ENCODE results near the gene KRT20.
"Not testable (repeated sequence)": the region's sequence is repeated elsewhere in the genome, so short reads cannot be mapped to it uniquely, and the experiment has no call there.

Gene KRT20

DNA sequence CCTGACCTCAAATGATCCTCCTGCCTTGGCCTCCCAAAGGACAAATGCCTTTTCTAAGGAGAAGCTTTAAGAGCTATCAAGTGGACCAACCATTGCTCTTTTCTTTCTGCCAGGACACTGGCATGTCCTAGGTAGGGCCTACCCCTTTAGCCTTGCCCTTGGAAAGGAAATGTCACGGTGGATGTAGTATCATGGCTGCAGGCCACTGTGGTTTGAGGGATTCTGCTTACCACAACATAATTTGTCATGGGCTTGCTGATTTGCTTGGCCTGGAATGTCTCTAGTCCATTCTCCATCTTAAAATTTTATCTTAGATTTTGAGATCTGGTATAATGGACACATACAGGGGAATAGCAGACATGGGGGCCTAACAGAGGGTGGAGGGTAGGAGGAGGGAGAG, 6.0 kb downstream of the KRT20 start:
- Mint-ChIP-seq H3K36me3 (ENCODE audit: low read depth) (no peaks in the 10 kb centered on the region), H3K9me3 (no peaks in the 10 kb centered on the region), H3K4me3 (no peak overlapping the region), H3K4me1 (ENCODE audit: low read depth) (no peaks in the 10 kb centered on the region), H3K27ac (no peak overlapping the region), H3K27me3 (ENCODE audit: low read depth) (peaks cover 15% of the 10 kb centered on the region)
- no peak for DNase-seq (ENCODE audit: low spot score)

DNA sequence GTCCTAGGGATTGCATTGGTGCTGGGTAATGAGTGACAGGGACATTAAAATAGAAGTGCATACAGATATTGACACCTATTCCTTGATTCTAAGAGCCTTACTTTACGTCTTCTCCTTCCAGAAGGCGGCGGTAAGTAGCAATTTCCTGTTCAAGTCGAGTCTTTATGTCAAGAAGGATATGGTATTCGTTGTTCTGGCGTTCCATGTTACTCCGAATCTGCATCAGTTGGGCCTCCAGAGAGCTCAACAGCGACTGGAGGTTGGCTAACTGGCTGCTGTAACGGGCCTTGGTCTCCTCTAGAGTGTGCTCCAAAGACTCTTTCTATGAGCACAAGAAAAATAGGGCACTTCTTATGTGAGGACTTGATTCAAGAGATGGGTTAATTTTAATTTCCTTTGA, 7.0 kb downstream of the KRT20 start:
- Mint-ChIP-seq H3K9me3 (no peaks in the 10 kb centered on the region), H3K36me3 (ENCODE audit: low read depth) (no peaks in the 10 kb centered on the region), H3K4me1 (ENCODE audit: low read depth) (no peaks in the 10 kb centered on the region), H3K4me3 (no peak overlapping the region), H3K27me3 (ENCODE audit: low read depth) (peaks cover 10% of the 10 kb centered on the region), H3K27ac (no peak overlapping the region)
- no peak for DNase-seq (ENCODE audit: low spot score)

DNA sequence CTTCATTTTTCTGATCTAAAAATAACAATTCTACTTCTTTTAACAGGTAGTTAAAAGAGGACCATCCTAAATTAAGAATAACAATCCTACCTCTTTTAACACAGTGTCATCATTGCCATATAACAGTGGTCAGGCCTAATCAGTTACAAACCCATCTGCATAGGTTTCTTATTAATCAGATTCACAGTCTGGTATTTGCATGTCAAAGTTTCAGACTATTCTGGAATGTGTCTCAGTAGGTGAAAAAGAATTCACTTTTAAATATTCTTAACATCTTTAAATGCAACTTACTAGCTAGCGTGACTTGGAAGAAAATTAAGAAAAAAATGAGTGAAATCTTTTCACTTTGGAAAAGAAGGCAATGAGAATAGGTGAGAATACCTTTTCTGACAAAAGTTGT, 11.2 kb downstream of the KRT20 start:
- Mint-ChIP-seq H3K4me3 (no peak overlapping the region), H3K27ac (no peak overlapping the region), H3K36me3 (ENCODE audit: low read depth) (no peaks in the 10 kb centered on the region), H3K9me3 (no peaks in the 10 kb centered on the region), H3K4me1 (ENCODE audit: low read depth) (no peaks in the 10 kb centered on the region), H3K27me3 (ENCODE audit: low read depth) (peaks cover 24% of the 10 kb centered on the region)
- DNase-seq (ENCODE audit: low spot score): no peak

DNA sequence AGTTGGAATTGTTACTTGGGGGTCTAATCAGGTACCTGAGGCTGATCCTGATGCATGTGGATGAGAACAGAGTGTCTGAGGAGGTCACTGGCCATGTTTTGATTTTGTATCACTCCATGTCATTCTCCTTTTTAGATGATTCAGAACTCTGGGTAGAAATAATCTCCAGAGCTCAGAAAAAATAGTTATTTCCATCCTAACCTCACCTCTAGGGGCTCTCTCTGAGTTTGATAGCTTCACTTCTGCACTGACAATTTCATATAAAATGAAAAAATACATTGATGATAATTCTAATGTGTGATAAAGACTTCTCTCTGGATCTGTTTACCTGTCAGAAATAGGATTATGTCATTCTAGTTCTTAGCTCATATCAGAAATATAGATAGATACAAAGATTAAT, 11.8 kb downstream of the KRT20 start:
- H3K9me3 Mint-ChIP-seq: no peaks in the 10 kb centered on the region
- no peak overlapping the region for H3K4me3 Mint-ChIP-seq
- H3K4me1 Mint-ChIP-seq (ENCODE audit: low read depth): no peaks in the 10 kb centered on the region
- no peak overlapping the region for H3K27ac Mint-ChIP-seq
- H3K36me3 Mint-ChIP-seq (ENCODE audit: low read depth): no peaks in the 10 kb centered on the region
- H3K27me3 Mint-ChIP-seq (ENCODE audit: low read depth): peaks cover 25% of the 10 kb centered on the region
- DNase-seq (ENCODE audit: low spot score): no peak

DNA sequence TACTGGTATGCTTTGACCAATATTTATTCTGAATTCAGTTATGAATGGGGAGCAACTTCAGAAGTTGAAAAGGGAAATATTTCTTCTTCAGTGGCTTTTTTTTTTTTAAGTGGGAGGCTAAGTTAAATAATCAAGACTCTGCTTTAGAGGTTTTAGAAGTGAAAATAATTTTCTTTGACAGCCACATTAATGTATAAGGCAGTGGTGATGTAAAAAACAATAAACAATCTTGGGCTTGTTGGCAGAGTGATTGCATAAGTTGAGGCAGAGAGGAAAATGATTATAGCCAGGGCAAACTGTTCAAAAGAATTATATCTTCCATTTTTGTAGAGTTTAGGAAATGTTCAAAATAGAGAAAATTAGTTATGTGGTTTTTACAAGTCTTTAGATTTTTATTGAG, 12.6 kb downstream of the KRT20 start:
- no peaks in the 10 kb centered on the region for H3K9me3 Mint-ChIP-seq
- no peaks in the 10 kb centered on the region for H3K4me1 Mint-ChIP-seq (ENCODE audit: low read depth)
- DNase-seq (ENCODE audit: low spot score): no peak
- H3K4me3 Mint-ChIP-seq: no peak overlapping the region
- peaks cover 26% of the 10 kb centered on the region for H3K27me3 Mint-ChIP-seq (ENCODE audit: low read depth)
- no peak overlapping the region for H3K27ac Mint-ChIP-seq
- no peaks in the 10 kb centered on the region for H3K36me3 Mint-ChIP-seq (ENCODE audit: low read depth)

DNA sequence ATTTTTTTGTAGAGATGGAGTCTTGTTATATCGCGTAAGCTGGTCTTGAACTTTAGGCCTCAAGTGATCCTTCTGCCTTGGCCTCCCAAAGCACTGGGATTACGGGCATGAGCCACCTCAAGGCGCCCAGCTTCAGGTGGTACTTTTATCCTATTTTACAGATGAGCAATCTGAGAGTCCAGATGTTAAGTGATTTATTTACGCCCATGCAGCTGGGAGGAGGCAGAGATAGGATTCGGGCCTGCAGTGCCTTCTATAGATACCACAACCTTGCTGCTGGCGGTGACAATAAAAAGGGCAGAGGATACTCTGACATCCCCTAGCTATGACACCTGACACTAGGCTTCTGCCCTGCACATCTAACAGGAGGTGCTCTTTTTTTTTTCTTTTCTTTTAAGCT, 13.7 kb downstream of the KRT20 start:
- Mint-ChIP-seq H3K9me3 (no peaks in the 10 kb centered on the region), H3K4me3 (no peak overlapping the region), H3K27ac (no peak overlapping the region), H3K4me1 (ENCODE audit: low read depth) (no peaks in the 10 kb centered on the region), H3K36me3 (ENCODE audit: low read depth) (no peaks in the 10 kb centered on the region), H3K27me3 (ENCODE audit: low read depth) (peaks cover 30% of the 10 kb centered on the region)
- DNase-seq (ENCODE audit: low spot score): no peak

DNA sequence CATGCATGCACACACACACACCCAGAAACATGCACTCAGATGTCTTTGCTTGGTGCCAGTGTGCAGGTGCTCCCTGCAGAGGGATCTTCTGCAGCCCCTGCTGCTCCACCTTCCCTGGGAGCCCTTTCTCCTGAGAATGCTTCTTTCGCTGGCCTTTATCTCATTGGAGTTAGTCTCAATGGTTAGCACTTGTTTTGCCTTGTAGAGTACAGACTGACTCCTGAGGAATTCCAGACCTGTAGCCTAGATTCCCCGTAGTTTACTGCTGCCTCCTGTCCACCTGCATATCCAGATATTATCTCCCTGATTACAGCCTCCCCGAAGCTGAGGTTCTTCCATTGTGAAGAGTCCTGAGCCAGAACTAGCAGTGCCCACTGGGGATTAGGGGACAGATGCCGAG, 14.9 kb downstream of the KRT20 start:
- H3K36me3 Mint-ChIP-seq (ENCODE audit: low read depth): no peaks in the 10 kb centered on the region
- H3K27ac Mint-ChIP-seq: no peak overlapping the region
- no peaks in the 10 kb centered on the region for H3K9me3 Mint-ChIP-seq
- H3K27me3 Mint-ChIP-seq (ENCODE audit: low read depth): peaks cover 28% of the 10 kb centered on the region
- no peak for DNase-seq (ENCODE audit: low spot score)
- H3K4me1 Mint-ChIP-seq (ENCODE audit: low read depth): no peaks in the 10 kb centered on the region
- H3K4me3 Mint-ChIP-seq: no peak overlapping the region

DNA sequence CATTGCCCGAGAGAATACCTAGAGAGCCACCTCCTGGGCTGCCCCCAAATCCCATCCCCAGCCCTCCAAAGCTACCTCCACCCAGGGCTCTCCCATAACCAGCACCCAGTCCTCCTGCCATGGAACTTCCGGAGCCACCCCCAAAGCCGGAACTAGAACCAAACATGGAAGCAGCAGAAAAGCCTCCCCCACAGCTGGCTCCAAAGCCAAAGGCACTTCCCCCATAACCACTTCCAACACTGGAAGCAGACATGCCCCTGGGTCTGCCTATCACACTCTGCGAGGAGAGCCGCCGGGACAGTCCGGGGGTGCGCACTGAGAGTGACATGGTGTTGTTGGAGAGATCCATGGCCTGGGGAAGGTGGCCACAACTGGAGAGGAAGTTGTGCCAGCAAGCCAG, 18.2 kb downstream of the KRT20 start, which contains the start of gene KRT12:
KRT12 (minus strand) TSS at position 386 of the 400 bp plus-strand sequence; CDS start at position 349, 37 bp downstream.
- Mint-ChIP-seq H3K27me3 (ENCODE audit: low read depth) (peaks cover 17% of the 10 kb centered on the region), H3K27ac (no peak within 1 kb of the TSS), H3K36me3 (ENCODE audit: low read depth) (no peaks in the 10 kb centered on the region), H3K4me1 (ENCODE audit: low read depth) (no peaks in the 10 kb centered on the region), H3K4me3 (no peak within 1 kb of the TSS), H3K9me3 (no peaks in the 10 kb centered on the region)
- DNase-seq (ENCODE audit: low spot score): no peak

DNA sequence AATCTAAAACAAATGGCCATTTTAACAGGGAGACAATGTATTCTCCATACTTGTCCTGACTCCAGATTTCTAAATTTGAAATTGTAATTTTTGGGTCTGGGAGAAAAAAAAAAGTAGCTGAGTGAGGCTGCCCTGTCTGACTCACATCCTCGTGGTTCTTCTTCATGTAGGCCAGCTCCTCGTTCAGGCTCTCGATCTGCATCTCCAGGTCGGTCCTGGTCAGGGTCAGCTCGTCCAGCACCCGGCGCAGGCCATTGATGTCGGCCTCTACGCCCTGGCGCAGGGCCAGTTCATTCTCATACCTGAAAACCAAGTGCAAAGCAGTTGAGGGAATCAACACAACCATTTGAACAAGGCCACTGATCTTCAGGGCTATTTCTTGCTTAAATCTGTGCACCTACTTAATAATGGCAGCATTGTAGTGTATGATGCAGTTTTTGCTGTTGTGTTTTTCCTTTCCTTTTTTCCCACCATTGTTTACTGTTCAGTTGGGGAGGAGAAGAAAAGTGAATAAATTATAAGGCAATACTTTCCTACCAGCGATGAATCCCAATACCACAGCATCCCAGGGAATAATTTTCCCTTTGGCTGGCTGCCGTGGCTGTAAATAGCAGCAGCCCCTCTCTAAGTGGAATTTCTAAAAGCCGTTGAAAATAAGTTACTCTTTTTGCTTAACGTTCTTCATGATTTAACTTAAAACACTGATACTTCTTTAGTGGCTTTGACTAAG, 20.2 kb downstream of the KRT20 start:
- Mint-ChIP-seq H3K27me3 (ENCODE audit: low read depth) (peaks cover 18% of the 10 kb centered on the region), H3K27ac (no peak overlapping the region), H3K4me3 (no peak overlapping the region), H3K4me1 (ENCODE audit: low read depth) (no peaks in the 10 kb centered on the region), H3K36me3 (ENCODE audit: low read depth) (no peaks in the 10 kb centered on the region), H3K9me3 (no peaks in the 10 kb centered on the region)
- no peak for DNase-seq (ENCODE audit: low spot score)

DNA sequence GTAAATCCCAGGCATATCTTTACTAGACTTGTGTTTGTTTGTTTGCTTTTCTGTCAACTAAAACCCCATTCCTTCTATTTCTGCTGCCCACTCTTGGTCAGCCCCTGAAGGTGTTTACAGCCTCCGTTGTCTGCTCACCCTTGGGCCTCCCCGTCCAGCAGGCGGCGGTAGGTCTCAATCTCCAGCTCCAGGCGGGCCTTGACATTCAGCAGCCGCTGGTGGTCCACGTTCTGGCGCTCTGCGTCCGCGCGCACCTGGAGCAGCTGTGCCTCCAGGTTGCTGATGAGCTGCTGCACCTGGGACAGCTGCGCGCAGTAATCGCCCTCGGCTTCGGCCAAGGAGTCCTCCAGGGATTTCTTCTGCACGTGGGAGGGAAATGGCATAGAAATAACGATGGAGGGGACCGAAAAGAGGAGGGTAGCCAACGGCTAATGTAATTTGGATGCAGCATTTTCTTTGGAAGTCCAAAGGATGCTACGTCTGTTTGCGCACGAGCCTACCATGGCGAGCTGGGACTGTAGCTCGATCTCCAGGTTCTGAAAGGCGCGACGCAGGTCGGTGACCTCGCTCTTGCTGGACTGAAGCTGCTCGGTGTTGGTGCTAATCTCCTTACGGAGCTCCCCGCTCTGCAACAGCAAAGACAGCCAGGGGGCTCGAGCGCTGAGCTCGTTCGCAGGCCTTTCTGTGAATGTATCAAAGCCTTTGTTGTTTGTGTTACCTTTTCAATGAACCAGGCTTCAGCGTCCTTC, 21.9 kb downstream of the KRT20 start:
- H3K27ac Mint-ChIP-seq: no peak overlapping the region
- peaks cover 22% of the 10 kb centered on the region for H3K27me3 Mint-ChIP-seq (ENCODE audit: low read depth)
- no peaks in the 10 kb centered on the region for H3K9me3 Mint-ChIP-seq
- no peaks in the 10 kb centered on the region for H3K36me3 Mint-ChIP-seq (ENCODE audit: low read depth)
- DNase-seq (ENCODE audit: low spot score): no peak
- no peak overlapping the region for H3K4me3 Mint-ChIP-seq
- no peaks in the 10 kb centered on the region for H3K4me1 Mint-ChIP-seq (ENCODE audit: low read depth)

DNA sequence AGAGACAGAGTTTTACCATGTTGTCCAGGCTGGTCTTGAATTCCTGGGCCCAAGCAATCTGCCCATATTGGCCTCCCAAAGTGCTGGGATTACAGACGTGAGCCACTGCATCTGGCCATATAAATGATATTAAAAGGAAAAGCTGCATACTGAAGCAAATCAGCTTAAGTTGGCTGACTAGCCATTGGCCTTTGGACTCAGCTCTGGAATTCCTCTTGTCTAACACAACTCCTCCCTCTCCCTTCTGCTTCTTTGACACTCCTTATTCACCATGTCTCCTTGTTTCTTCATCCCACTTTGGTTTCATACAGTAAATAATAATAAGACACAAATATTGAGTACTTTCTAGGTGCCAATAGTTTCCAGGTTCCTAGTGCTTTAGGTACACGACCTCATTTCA, 25.5 kb downstream of the KRT20 start:
- no peak overlapping the region for H3K27ac Mint-ChIP-seq
- peaks cover 2% of the 10 kb centered on the region for H3K4me1 Mint-ChIP-seq (ENCODE audit: low read depth)
- H3K4me3 Mint-ChIP-seq: no peak overlapping the region
- no peak for DNase-seq (ENCODE audit: low spot score)
- H3K9me3 Mint-ChIP-seq: no peaks in the 10 kb centered on the region
- peaks cover 24% of the 10 kb centered on the region for H3K27me3 Mint-ChIP-seq (ENCODE audit: low read depth)
- H3K36me3 Mint-ChIP-seq (ENCODE audit: low read depth): no peaks in the 10 kb centered on the region

DNA sequence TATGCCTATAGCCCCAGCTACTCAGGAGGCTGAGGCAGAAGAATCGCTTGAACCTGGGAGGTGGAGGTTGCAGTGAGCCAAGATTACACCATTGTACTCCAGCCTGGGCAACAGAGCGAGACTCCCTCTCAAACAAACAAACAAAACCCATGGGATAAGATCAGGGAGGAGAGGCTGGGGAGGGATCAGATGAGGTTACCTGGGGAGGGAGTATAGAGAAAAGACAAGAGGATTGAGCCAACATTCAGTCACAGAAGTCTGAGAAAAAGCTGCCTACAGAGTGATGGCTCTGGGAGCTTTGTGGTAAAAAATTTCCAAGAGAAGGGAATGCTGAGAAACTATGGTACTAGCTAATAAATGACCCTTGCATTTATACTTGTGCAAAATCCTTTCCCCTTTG, 26.4 kb downstream of the KRT20 start:
- H3K27me3 Mint-ChIP-seq (ENCODE audit: low read depth): peaks cover 29% of the 10 kb centered on the region
- not testable (repeated sequence) for H3K4me1 Mint-ChIP-seq (ENCODE audit: low read depth); H3K27ac Mint-ChIP-seq

DNA sequence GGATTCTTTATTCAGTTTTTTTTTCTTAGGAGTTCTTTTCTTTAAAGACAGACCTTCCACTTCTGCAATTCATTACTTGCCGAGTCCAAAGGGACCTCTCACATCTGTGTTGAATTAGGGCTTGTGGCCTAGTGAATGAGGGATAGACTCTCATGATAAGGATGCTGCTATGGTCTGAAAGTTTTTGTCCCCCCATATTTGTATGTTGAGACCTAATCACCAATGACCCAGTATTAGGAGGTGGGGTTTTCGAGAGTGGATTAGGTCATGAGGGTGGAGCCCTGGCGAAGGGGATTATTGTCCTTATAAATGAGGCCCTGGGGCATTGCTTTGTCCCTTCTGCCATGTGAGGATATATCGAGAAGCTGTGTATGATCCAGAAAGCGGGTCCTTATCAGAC, 27.5 kb downstream of the KRT20 start:
- Mint-ChIP-seq H3K27ac (no peak overlapping the region), H3K36me3 (ENCODE audit: low read depth) (no peaks in the 10 kb centered on the region), H3K4me3 (no peak overlapping the region), H3K9me3 (no peaks in the 10 kb centered on the region), H3K4me1 (ENCODE audit: low read depth) (peaks cover 2% of the 10 kb centered on the region), H3K27me3 (ENCODE audit: low read depth) (peaks cover 32% of the 10 kb centered on the region)
- DNase-seq (ENCODE audit: low spot score): no peak

More for the DNA sequence above, 26.4 kb downstream of the KRT20 start:
- H3K36me3 Mint-ChIP-seq (ENCODE audit: low read depth); H3K9me3 Mint-ChIP-seq; H3K4me3 Mint-ChIP-seq; DNase-seq (ENCODE audit: low spot score): not testable (repeated sequence)

DNA sequence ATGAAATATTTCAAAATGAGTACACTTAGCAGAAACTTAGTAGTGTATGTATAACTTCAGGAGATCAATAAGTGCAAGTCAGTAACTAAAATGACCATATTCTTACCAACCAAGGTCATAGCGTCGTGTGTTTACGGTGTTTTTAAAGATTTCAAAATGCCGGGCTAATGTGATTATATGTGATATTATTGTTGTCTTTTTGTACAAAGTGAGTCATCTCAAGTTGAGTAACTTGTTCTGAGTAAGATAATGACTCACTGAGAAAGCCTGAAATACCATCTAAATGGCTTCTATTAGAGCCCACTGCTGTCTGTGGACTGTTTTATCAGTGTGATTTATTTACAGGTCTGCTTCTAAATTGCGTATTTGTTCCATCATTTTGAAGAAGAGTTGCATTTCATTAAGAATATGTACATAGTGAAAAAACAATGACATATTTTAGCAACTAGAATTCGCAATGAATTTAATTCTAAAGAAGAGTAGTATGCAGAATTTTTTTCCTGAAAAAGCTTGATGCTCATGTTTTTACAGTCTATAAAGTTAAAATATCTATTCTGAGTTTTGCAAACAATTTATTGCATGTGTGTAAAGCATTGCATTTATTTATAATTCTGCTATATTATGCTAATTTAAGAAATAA, 30.7 kb downstream of the KRT20 start:
- H3K4me1 Mint-ChIP-seq (ENCODE audit: low read depth): peaks cover 2% of the 10 kb centered on the region
- no peaks in the 10 kb centered on the region for H3K9me3 Mint-ChIP-seq
- no peak for DNase-seq (ENCODE audit: low spot score)
- H3K27ac Mint-ChIP-seq: no peak overlapping the region
- no peaks in the 10 kb centered on the region for H3K36me3 Mint-ChIP-seq (ENCODE audit: low read depth)
- H3K27me3 Mint-ChIP-seq (ENCODE audit: low read depth): peaks cover 25% of the 10 kb centered on the region
- no peak overlapping the region for H3K4me3 Mint-ChIP-seq

Data from T-helper 2 cell treated with Interferon-gamma antibody and Interleukin-4, amounts not matched to agents 5 μg/mL and 100 μg/mL, for 36 hours (primary cell).